ENCODE data around the gene TMEM131L.
A peak's percentile ranks its signal among the peaks of the same experiment; 100 is the strongest.

Gene TMEM131L

GRCh38 chr4:153519687-153520086, 53.5 kb downstream of the TMEM131L start:
- DNase-seq (ENCODE audit: low read depth in 3 of 3, low spot score in 1 of 3) = no peak

GRCh38 chr4:153520227-153520626, 54.1 kb downstream of the TMEM131L start:
- DNase-seq (ENCODE audit: low read depth in 3 of 3, low spot score in 1 of 3) = no peak

GRCh38 chr4:153520801-153521329, 54.7 kb downstream of the TMEM131L start:
- no peak for DNase-seq (ENCODE audit: low read depth in 3 of 3, low spot score in 1 of 3)

GRCh38 chr4:153521478-153521877, 55.3 kb downstream of the TMEM131L start:
- no peak for DNase-seq (ENCODE audit: low read depth in 3 of 3, low spot score in 1 of 3)

- DNase-seq (ENCODE audit: low read depth in 3 of 3, low spot score in 1 of 3) = no peak
Observed at GRCh38 chr4:153521999-153522801, 56.0 kb downstream of the TMEM131L start.

- peak in 1 of 3 donors; percentile 26 for DNase-seq (ENCODE audit: low read depth in 3 of 3, low spot score in 1 of 3)
Observed at GRCh38 chr4:153522802-153523094, 56.6 kb downstream of the TMEM131L start.

- no peak for DNase-seq (ENCODE audit: low read depth in 3 of 3, low spot score in 1 of 3)
Observed at GRCh38 chr4:153523164-153523796, 57.1 kb downstream of the TMEM131L start.

GRCh38 chr4:153523941-153524386, 57.8 kb downstream of the TMEM131L start:
- DNase-seq (ENCODE audit: low read depth in 3 of 3, low spot score in 1 of 3) = no peak

- no peak for DNase-seq (ENCODE audit: low read depth in 3 of 3, low spot score in 1 of 3)
Observed at GRCh38 chr4:153524682-153525081, 58.5 kb downstream of the TMEM131L start.

- no peak for DNase-seq (ENCODE audit: low read depth in 3 of 3, low spot score in 1 of 3)
Observed at GRCh38 chr4:153527690-153528089, 61.5 kb downstream of the TMEM131L start.

- no peak for DNase-seq (ENCODE audit: low read depth in 3 of 3, low spot score in 1 of 3)
Observed at GRCh38 chr4:153528705-153529485, 62.7 kb downstream of the TMEM131L start.

- no peak for DNase-seq (ENCODE audit: low read depth in 3 of 3, low spot score in 1 of 3)
Observed at GRCh38 chr4:153529646-153530045, 63.5 kb downstream of the TMEM131L start.

GRCh38 chr4:153530284-153530999, 64.3 kb downstream of the TMEM131L start:
- no peak for DNase-seq (ENCODE audit: low read depth in 3 of 3, low spot score in 1 of 3)

- DNase-seq (ENCODE audit: low read depth in 3 of 3, low spot score in 1 of 3) = no peak
Observed at GRCh38 chr4:153531000-153531358, 64.8 kb downstream of the TMEM131L start.

- DNase-seq (ENCODE audit: low read depth in 3 of 3, low spot score in 1 of 3) = no peak
Observed at GRCh38 chr4:153531976-153532626, 65.9 kb downstream of the TMEM131L start.

- DNase-seq (ENCODE audit: low read depth in 3 of 3, low spot score in 1 of 3) = no peak
Observed at GRCh38 chr4:153532636-153533035, 66.5 kb downstream of the TMEM131L start.

GRCh38 chr4:153533387-153533786, 67.2 kb downstream of the TMEM131L start:
- no peak for DNase-seq (ENCODE audit: low read depth in 3 of 3, low spot score in 1 of 3)

- DNase-seq (ENCODE audit: low read depth in 3 of 3, low spot score in 1 of 3) = no peak
Observed at GRCh38 chr4:153534792-153535629, 68.9 kb downstream of the TMEM131L start.

GRCh38 chr4:153535772-153536513, 69.8 kb downstream of the TMEM131L start:
- DNase-seq (ENCODE audit: low read depth in 3 of 3, low spot score in 1 of 3) = no peak

Measured in stimulated activated CD4-positive, alpha-beta T cell treated with anti-CD3 and anti-CD28 coated beads, TNF-alpha, amount 100 ng/mL, for 1 hour (primary cell).